GM23338 (cell line): ENCODE measurements around the gene EPHB1.

Source experiments
- CREB1 ChIP-seq: fragments of 250-450 bp; sonication (Bioruptor Pico); IDR thresholded peaks from 2 replicates; pipeline ENCODE4 v1.5.0; 2020; ENCODE audit warnings: low read depth, mild to moderate bottlenecking, moderate library complexity
- EZH2 ChIP-seq: fragments of 200-600 bp; sonication (generic); IDR thresholded peaks from one replicate; pipeline ENCODE4 v1.8.0; 2017; ENCODE audit warnings: antibody characterized with exemption, mild to moderate bottlenecking, low read depth; ENCODE audit not compliant: unreplicated experiment
- EZH2phosphoT487 ChIP-seq: fragments of 200-600 bp; sonication (generic); IDR thresholded peaks from one replicate; pipeline ENCODE4 v1.8.1; 2018; ENCODE audit warnings: antibody characterized with exemption; ENCODE audit not compliant: unreplicated experiment
- JUNB ChIP-seq: IDR thresholded peaks from one replicate; pipeline ENCODE4 v1.6.1; 2016; ENCODE audit warnings: antibody characterized with exemption; ENCODE audit not compliant: unreplicated experiment
- NANOG ChIP-seq: IDR thresholded peaks from 2 replicates; pipeline ENCODE4 v1.6.1; 2016; ENCODE audit warnings: antibody characterized with exemption, borderline replicate concordance
- POLR2AphosphoS5 ChIP-seq: IDR thresholded peaks from 2 replicates; pipeline ENCODE4 v1.6.1; 2016; ENCODE audit warnings: antibody characterized with exemption, low read depth
- STAT1 ChIP-seq: IDR thresholded peaks from one replicate; pipeline ENCODE4 v1.6.1; 2016; ENCODE audit warnings: antibody characterized with exemption; ENCODE audit not compliant: unreplicated experiment
- ZNF114 ChIP-seq: fragments of 250-450 bp; sonication (Bioruptor Pico); IDR thresholded peaks from 2 replicates; pipeline ENCODE4 v1.5.0; 2020; ENCODE audit warnings: mild to moderate bottlenecking, moderate library complexity
- ZNF331 ChIP-seq: fragments of 250-450 bp; sonication (Bioruptor Pico); IDR thresholded peaks from 2 replicates; pipeline ENCODE4 v1.5.0; 2020; ENCODE audit warnings: low read depth, mild to moderate bottlenecking, moderate library complexity
- TF ChIP-seq, protein P1 (sequence below), 2 experiments: fragments of 200-600 bp in 1 of 2; sonication (generic) in 1 of 2; conservative IDR thresholded peaks; 2 replicates each; pipeline versions ENCODE4 v1.5.1 to v1.6.1; 2016 to 2017; ENCODE audit warnings: antibody characterized with exemption in 2 of 2, low read depth in 2 of 2, mild to moderate bottlenecking in 2 of 2, moderate library complexity in 1 of 2
- TF ChIP-seq, protein P2 (sequence below): IDR thresholded peaks from one replicate; pipeline ENCODE4 v1.6.1; 2018; ENCODE audit warnings: antibody characterized with exemption; ENCODE audit not compliant: unreplicated experiment
- TF ChIP-seq, protein P3 (sequence below): IDR thresholded peaks from 2 replicates; pipeline ENCODE4 v1.6.1; 2016; ENCODE audit warnings: antibody characterized with exemption

DNA sequence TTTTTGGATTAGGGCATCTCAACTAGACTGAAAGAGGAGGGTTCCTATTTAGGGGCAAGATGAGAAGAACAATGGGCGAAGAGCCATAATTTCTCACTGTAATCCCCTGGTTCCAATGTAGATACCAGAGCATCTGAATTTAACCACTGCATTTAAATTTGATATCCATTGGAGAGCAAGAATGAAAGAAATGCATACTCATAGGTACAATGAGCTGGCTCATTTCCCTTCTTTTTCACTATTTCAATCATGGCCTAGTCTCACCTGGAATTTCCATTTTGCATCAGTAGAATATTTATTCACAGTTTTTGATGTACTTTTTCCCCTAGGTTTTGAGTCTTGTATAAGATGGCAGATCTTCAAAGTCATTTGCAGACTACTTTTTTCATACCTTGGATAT is 13.8 kb downstream of the EPHB1 start:
- TF ChIP-seq, protein P1, sequence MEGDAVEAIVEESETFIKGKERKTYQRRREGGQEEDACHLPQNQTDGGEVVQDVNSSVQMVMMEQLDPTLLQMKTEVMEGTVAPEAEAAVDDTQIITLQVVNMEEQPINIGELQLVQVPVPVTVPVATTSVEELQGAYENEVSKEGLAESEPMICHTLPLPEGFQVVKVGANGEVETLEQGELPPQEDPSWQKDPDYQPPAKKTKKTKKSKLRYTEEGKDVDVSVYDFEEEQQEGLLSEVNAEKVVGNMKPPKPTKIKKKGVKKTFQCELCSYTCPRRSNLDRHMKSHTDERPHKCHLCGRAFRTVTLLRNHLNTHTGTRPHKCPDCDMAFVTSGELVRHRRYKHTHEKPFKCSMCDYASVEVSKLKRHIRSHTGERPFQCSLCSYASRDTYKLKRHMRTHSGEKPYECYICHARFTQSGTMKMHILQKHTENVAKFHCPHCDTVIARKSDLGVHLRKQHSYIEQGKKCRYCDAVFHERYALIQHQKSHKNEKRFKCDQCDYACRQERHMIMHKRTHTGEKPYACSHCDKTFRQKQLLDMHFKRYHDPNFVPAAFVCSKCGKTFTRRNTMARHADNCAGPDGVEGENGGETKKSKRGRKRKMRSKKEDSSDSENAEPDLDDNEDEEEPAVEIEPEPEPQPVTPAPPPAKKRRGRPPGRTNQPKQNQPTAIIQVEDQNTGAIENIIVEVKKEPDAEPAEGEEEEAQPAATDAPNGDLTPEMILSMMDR (conservative IDR thresholded peaks at IDR 0.05; ENCODE audit: low read depth in 2 of 2), result no peak
- TF ChIP-seq POLR2AphosphoS5 (no peak), EZH2 (no peak), JUNB (no peak), ZNF114 (CRISPR knock-in tag) (no peak), EZH2phosphoT487 (no peak), CREB1 (CRISPR knock-in tag) (no peak), STAT1 (no peak), ZNF331 (CRISPR knock-in tag) (no peak), NANOG (no peak)
- TF ChIP-seq, protein P2, sequence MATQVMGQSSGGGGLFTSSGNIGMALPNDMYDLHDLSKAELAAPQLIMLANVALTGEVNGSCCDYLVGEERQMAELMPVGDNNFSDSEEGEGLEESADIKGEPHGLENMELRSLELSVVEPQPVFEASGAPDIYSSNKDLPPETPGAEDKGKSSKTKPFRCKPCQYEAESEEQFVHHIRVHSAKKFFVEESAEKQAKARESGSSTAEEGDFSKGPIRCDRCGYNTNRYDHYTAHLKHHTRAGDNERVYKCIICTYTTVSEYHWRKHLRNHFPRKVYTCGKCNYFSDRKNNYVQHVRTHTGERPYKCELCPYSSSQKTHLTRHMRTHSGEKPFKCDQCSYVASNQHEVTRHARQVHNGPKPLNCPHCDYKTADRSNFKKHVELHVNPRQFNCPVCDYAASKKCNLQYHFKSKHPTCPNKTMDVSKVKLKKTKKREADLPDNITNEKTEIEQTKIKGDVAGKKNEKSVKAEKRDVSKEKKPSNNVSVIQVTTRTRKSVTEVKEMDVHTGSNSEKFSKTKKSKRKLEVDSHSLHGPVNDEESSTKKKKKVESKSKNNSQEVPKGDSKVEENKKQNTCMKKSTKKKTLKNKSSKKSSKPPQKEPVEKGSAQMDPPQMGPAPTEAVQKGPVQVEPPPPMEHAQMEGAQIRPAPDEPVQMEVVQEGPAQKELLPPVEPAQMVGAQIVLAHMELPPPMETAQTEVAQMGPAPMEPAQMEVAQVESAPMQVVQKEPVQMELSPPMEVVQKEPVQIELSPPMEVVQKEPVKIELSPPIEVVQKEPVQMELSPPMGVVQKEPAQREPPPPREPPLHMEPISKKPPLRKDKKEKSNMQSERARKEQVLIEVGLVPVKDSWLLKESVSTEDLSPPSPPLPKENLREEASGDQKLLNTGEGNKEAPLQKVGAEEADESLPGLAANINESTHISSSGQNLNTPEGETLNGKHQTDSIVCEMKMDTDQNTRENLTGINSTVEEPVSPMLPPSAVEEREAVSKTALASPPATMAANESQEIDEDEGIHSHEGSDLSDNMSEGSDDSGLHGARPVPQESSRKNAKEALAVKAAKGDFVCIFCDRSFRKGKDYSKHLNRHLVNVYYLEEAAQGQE, result no peak
- TF ChIP-seq, protein P3, sequence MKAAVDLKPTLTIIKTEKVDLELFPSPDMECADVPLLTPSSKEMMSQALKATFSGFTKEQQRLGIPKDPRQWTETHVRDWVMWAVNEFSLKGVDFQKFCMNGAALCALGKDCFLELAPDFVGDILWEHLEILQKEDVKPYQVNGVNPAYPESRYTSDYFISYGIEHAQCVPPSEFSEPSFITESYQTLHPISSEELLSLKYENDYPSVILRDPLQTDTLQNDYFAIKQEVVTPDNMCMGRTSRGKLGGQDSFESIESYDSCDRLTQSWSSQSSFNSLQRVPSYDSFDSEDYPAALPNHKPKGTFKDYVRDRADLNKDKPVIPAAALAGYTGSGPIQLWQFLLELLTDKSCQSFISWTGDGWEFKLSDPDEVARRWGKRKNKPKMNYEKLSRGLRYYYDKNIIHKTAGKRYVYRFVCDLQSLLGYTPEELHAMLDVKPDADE, result no peak
